ENCODE data around the gene FTL. TPM values are rescaled to one million over a fixed set of nuclear protein-coding genes. Genes with fewer than 3 reads are reported as not detected.
A peak's percentile ranks its signal among the peaks of the same experiment; 100 is the strongest.

FTL gene
- total and polyA plus RNA-seq, 4 experiments from 2014 or later: 1,304 to 4,474 (median 2,454) TPM

DNA sequence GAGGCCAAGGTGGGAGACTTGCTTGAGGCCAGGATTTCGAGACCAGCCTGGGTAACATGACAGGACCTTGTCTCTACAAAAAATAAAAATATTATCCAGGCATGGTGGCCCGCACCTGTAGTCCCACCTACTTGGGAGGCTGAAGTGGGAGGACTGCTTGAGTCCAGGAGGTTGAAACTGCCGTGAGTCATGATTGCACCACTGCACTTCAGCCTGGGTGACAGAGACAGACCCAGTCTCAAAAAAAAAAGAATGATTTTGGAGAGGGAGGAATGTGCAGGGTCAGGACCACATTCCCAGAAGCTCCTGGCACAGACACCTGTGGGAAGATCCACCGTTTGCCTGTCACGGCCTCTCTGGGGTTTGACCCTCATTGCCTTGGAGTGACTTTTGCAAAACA is 19.7 kb upstream of the FTL start:
- no peak overlapping the region for H3K4me3 ChIP-seq (ENCODE audit: low read length in 2 of 2)
- H3K4me1 ChIP-seq (ENCODE audit: insufficient read depth, low read length): no peaks in the 10 kb centered on the region
- intact Hi-C loops (cut with micrococcal nuclease): no loop called here
- no peak overlapping the region for H3K27ac Mint-ChIP-seq
- no peaks in the 10 kb centered on the region for H3K27me3 Mint-ChIP-seq
- no peaks in the 10 kb centered on the region for H3K36me3 ChIP-seq (ENCODE audit: insufficient read depth, low read length)
- H3K9me3 ChIP-seq (ENCODE audit: control insufficient read depth in 1 of 2, low read length in 2 of 2): no peaks in the 10 kb centered on the region
- H3K27ac ChIP-seq (ENCODE audit: low read depth, low read length): no peak overlapping the region
- H3K27me3 ChIP-seq (ENCODE audit: insufficient read depth, low read length): no peaks in the 10 kb centered on the region
- H3K9me3 Mint-ChIP-seq: peaks cover 0 to 7% (median 0%) of the 10 kb centered on the region in 8 donors
- H3K4me3 Mint-ChIP-seq: no peak overlapping the region
- ChIA-PET POLR2A (ENCODE audit: partially characterized antibody) (interaction anchor here (1.1 to 1.9 kb wide), 2 partner anchors 12 to 22 kb away, joined by 3 to 6 read pairs; partner anchors contain the start of gene DHDH), CTCF (ENCODE audit: partially characterized antibody) (no interaction called here)
- peaks cover 0 to 6% of the 10 kb centered on the region in 2 donors for H3K36me3 Mint-ChIP-seq
- H3K4me1 Mint-ChIP-seq: no peaks in the 10 kb centered on the region
- DNase-seq: no peak

DNA sequence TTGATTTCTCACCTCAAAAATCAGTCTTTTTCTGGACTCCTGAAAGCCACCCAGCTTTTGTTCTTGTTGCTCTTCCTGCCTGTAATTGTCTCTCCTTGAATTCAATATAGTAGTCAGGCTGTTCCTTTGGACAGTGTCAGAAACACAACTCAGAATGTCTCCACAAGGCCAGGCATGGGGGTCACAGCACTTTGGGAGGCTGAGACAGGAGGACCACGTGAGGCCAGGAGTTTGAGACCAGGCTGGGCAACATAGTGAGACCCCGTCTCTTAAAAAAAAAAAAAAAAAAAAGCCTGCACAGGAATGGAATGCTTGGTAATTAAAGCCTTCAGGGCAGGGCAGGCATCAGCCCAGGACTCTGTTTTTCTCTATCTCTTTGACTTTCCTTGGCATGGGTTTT is 19.3 kb upstream of the FTL start:
- POLR2A ChIA-PET (ENCODE audit: partially characterized antibody): interaction anchor here (1.9 kb wide), 1 partner anchor 13 kb away, joined by 6 read pairs; the partner anchor contains the start of gene DHDH
- no peaks in the 10 kb centered on the region for H3K27me3 Mint-ChIP-seq
- CTCF ChIA-PET (ENCODE audit: partially characterized antibody): interaction anchor here (1.5 kb wide), 1 partner anchor 16 kb away, joined by 4 read pairs; no protein-coding TSS in a partner anchor
- intact Hi-C loops (cut with micrococcal nuclease): no loop called here
- peaks cover 0 to 6% of the 10 kb centered on the region in 2 donors for H3K36me3 Mint-ChIP-seq
- Histone ChIP-seq H3K27ac (ENCODE audit: low read depth, low read length) (no peak overlapping the region), H3K27me3 (ENCODE audit: insufficient read depth, low read length) (no peaks in the 10 kb centered on the region), H3K4me3 (ENCODE audit: low read length in 2 of 2) (no peak overlapping the region), H3K4me1 (ENCODE audit: insufficient read depth, low read length) (no peaks in the 10 kb centered on the region), H3K9me3 (ENCODE audit: control insufficient read depth in 1 of 2, low read length in 2 of 2) (no peaks in the 10 kb centered on the region), H3K36me3 (ENCODE audit: insufficient read depth, low read length) (no peaks in the 10 kb centered on the region)
- H3K27ac Mint-ChIP-seq: no peak overlapping the region
- no peak for DNase-seq
- peaks cover 0 to 6% (median 0%) of the 10 kb centered on the region in 8 donors for H3K9me3 Mint-ChIP-seq
- H3K4me1 Mint-ChIP-seq: no peaks in the 10 kb centered on the region
- no peak overlapping the region for H3K4me3 Mint-ChIP-seq

DNA sequence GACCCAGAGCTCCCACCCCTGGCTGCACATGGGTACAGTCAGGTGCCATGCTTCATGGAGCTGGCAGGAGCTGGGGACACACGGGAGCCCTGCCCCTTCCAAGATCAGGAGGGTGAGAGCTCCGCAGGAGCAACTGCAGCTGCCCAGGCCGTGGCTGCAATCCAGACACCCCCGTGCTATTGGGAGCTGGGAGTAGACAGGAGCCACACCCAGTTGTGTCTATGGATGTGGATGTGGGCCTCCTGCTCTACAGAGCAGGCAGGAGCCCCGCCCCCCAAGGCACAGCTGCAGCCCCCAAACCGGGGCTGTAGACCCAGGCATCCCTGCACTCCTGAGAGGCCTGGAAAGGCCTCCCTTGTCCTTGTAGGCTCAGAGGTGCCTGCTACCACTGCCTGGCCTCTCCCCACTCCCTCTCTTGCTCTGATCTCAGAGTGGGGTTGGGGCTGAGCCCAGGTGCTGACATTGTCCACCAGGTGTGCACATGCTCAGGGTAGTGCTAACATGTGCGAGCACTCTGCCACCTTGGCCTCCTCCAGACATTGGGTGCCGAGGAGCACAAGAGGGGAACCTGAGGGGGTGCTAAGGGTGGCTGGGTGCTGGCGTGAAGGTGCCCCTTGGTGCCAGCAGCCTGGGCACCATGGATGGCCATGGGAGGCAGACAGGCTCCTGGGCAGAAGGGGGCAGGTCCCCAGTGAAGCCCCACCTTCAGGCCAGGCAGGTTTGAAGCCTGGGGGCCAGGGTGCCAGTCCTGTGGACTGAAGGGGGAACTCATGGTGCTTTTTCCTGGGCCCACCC is 18.4 kb upstream of the FTL start:
- H3K27ac Mint-ChIP-seq: no peak overlapping the region
- no peak overlapping the region for H3K4me3 ChIP-seq (ENCODE audit: low read length in 2 of 2)
- ChIA-PET POLR2A (ENCODE audit: partially characterized antibody) (no interaction called here), CTCF (ENCODE audit: partially characterized antibody) (interaction anchor here (1.0 to 1.5 kb wide), 2 partner anchors 15 to 105 kb away, joined by 3 to 4 read pairs; no protein-coding TSS in a partner anchor)
- intact Hi-C loops (cut with micrococcal nuclease): no loop called here
- H3K4me1 Mint-ChIP-seq: no peaks in the 10 kb centered on the region
- H3K9me3 Mint-ChIP-seq: peaks cover 0 to 4% (median 0%) of the 10 kb centered on the region in 8 donors
- no peaks in the 10 kb centered on the region for H3K27me3 Mint-ChIP-seq
- H3K27ac ChIP-seq (ENCODE audit: low read depth, low read length): no peak overlapping the region
- no peaks in the 10 kb centered on the region for H3K36me3 Mint-ChIP-seq
- no peaks in the 10 kb centered on the region for H3K9me3 ChIP-seq (ENCODE audit: control insufficient read depth in 1 of 2, low read length in 2 of 2)
- no peaks in the 10 kb centered on the region for H3K4me1 ChIP-seq (ENCODE audit: insufficient read depth, low read length)
- H3K4me3 Mint-ChIP-seq: no peak overlapping the region
- H3K27me3 ChIP-seq (ENCODE audit: insufficient read depth, low read length): no peaks in the 10 kb centered on the region
- no peak for DNase-seq
- H3K36me3 ChIP-seq (ENCODE audit: insufficient read depth, low read length): no peaks in the 10 kb centered on the region

DNA sequence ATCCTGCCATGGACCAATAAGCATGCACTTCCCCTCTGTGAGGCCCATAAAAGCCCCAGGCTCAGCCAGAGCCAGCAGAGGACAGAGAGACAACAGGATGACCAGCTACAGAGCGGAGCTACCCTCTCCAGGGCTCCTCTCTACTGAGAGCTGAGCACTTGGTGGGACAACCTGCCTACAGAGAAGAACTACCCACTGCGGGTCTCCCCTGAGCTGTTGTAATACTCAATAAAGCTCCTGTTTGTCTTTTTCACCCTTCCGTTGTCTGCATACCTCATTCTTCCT is 17.9 kb upstream of the FTL start:
- Histone ChIP-seq H3K9me3 (ENCODE audit: control insufficient read depth in 1 of 2, low read length in 2 of 2) (no peaks in the 10 kb centered on the region), H3K27ac (ENCODE audit: low read depth, low read length) (no peak overlapping the region), H3K4me1 (ENCODE audit: insufficient read depth, low read length) (no peaks in the 10 kb centered on the region), H3K27me3 (ENCODE audit: insufficient read depth, low read length) (no peaks in the 10 kb centered on the region), H3K36me3 (ENCODE audit: insufficient read depth, low read length) (no peaks in the 10 kb centered on the region), H3K4me3 (ENCODE audit: low read length in 2 of 2) (no peak overlapping the region)
- DNase-seq: no peak
- POLR2A ChIA-PET (ENCODE audit: partially characterized antibody): no interaction called here
- intact Hi-C loops (cut with micrococcal nuclease): no loop called here
- Mint-ChIP-seq H3K9me3 (peaks cover 0 to 4% (median 0%) of the 10 kb centered on the region in 8 donors), H3K4me3 (no peak overlapping the region), H3K27me3 (no peaks in the 10 kb centered on the region), H3K36me3 (no peaks in the 10 kb centered on the region), H3K27ac (no peak overlapping the region), H3K4me1 (no peaks in the 10 kb centered on the region)
- CTCF ChIA-PET (ENCODE audit: partially characterized antibody): interaction anchor here (1.0 to 1.5 kb wide), 2 partner anchors 15 to 105 kb away, joined by 3 to 4 read pairs; no protein-coding TSS in a partner anchor

DNA sequence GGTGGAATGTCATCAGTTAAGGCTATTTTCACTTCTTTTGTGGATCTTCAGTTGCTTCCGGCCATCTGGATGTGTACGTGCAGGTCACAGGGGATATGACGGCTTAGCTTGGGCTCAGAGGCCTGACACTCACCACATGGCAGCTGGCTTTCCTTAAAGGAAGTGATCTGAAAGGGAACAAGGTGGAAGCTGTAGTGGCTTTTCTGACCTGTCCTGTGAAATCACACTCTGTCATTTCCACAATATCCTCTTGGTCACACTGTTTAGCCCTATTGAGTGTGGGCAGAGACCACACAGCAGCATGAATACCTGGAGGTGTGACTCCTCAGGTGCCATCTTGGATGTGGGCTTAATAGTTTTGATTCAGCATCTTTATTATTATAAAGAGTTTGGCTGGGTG is 14.9 kb upstream of the FTL start:
- peaks cover 7% of the 10 kb centered on the region for H3K4me1 ChIP-seq (ENCODE audit: insufficient read depth, low read length)
- H3K27me3 ChIP-seq (ENCODE audit: insufficient read depth, low read length): no peaks in the 10 kb centered on the region
- Mint-ChIP-seq H3K27me3 (no peaks in the 10 kb centered on the region), H3K27ac (peak overlapping the region in 1 of 7 donors; percentile 41), H3K4me3 (no peak overlapping the region), H3K9me3 (peaks cover 0 to 4% (median 0%) of the 10 kb centered on the region in 8 donors), H3K36me3 (peaks cover 0 to 3% of the 10 kb centered on the region in 2 donors), H3K4me1 (peaks cover 3 to 7% (median 4%) of the 10 kb centered on the region in 4 donors)
- H3K9me3 ChIP-seq (ENCODE audit: control insufficient read depth in 1 of 2, low read length in 2 of 2): no peaks in the 10 kb centered on the region
- no peak overlapping the region for H3K4me3 ChIP-seq (ENCODE audit: low read length in 2 of 2)
- DNase-seq: no peak
- CTCF ChIA-PET (ENCODE audit: partially characterized antibody): interaction anchor here (1.0 kb wide), 1 partner anchor 163 kb away, joined by 3 read pairs; no protein-coding TSS in a partner anchor
- no peak overlapping the region for H3K27ac ChIP-seq (ENCODE audit: low read depth, low read length)
- POLR2A ChIA-PET (ENCODE audit: partially characterized antibody): interaction anchor here (1.2 kb wide), 1 partner anchor 140 kb away, joined by 3 read pairs; no protein-coding TSS in a partner anchor
- H3K36me3 ChIP-seq (ENCODE audit: insufficient read depth, low read length): no peaks in the 10 kb centered on the region
- intact Hi-C loops (cut with micrococcal nuclease): no loop called here

DNA sequence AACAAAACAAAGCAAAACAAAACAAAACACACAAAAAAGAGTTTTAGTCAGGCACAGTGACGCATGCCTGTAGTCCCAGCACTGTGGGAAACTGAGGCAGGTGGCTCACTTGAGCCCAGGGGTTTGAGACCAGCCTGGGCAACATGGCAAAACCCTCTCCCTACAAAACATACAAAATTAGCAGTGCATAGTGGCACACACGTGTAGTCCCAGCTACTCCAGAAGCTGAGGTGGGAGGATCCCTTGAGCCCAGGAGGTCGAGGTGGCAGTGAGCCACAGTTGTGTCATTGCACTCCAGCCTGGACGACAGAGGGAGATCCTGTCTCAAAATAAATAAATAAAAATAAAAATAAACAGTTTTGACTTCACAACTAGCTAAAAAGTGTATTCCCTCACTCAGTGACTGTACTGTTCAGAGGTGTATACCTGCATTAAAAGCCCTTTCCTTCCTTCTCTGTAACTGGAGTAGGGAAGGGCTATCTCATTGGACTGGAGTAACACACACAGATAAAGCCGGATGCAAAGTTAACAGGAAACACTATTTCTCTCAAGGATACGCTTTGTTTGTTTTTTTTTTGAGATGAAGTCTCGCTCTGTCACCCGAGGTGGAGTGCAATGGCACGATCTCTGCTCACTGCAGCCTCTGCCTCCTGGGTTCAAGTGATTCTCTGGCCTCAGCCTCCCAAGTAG is 14.1 kb upstream of the FTL start:
- no peak overlapping the region for H3K27ac Mint-ChIP-seq
- intact Hi-C loops (cut with micrococcal nuclease): no loop called here
- ChIA-PET CTCF (ENCODE audit: partially characterized antibody) (interaction anchor here (1.0 kb wide), 1 partner anchor 164 kb away, joined by 3 read pairs; no protein-coding TSS in a partner anchor), POLR2A (ENCODE audit: partially characterized antibody) (interaction anchor here (1.2 to 6.8 kb wide), 2 partner anchors 15 to 141 kb away, joined by 3 to 99 read pairs; partner anchors contain the start of gene FTL)
- DNase-seq: no peak
- Histone ChIP-seq H3K4me1 (ENCODE audit: insufficient read depth, low read length) (peaks cover 15% of the 10 kb centered on the region), H3K4me3 (ENCODE audit: low read length in 2 of 2) (no peak overlapping the region), H3K9me3 (ENCODE audit: control insufficient read depth in 1 of 2, low read length in 2 of 2) (no peaks in the 10 kb centered on the region), H3K36me3 (ENCODE audit: insufficient read depth, low read length) (no peaks in the 10 kb centered on the region), H3K27me3 (ENCODE audit: insufficient read depth, low read length) (no peaks in the 10 kb centered on the region), H3K27ac (ENCODE audit: low read depth, low read length) (no peak overlapping the region)
- H3K4me3 Mint-ChIP-seq: no peak overlapping the region
- H3K9me3 Mint-ChIP-seq: peaks cover 0 to 4% (median 0%) of the 10 kb centered on the region in 8 donors
- no peaks in the 10 kb centered on the region for H3K27me3 Mint-ChIP-seq
- peaks cover 7 to 15% (median 12%) of the 10 kb centered on the region in 4 donors for H3K4me1 Mint-ChIP-seq
- peaks cover 0 to 6% of the 10 kb centered on the region in 2 donors for H3K36me3 Mint-ChIP-seq

DNA sequence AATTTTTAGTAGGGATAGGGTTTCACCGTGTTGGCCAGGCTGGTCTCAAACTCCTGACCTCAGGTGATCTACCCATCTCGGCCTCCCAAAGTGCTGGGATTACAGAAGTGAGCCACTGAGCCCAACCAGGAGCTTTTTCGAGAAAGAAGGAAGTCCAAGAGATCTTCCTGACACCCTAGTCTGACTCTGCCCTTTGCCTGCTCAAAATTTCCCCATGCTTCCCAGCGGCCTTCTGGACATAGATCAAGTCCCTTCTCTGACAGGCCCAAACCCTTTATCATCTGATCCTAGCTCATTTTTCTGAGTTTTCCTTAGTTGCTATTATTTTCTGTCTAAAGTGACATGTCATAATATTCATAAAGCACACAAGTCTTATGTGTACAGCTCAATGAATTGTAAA is 12.0 kb upstream of the FTL start:
- Mint-ChIP-seq H3K27ac (peak overlapping the region in 1 of 7 donors; percentile 31), H3K4me1 (peaks cover 12 to 34% (median 27%) of the 10 kb centered on the region in 4 donors)
- POLR2A ChIA-PET (ENCODE audit: partially characterized antibody): interaction anchor here (1.2 to 6.8 kb wide), 5 partner anchors 9 to 80 kb away, joined by 4 to 99 read pairs (median 13); partner anchors contain the start of genes FTL, GYS1, PPP1R15A and RUVBL2

More for the DNA sequence above, 12.0 kb upstream of the FTL start:
- peaks cover 6 to 18% of the 10 kb centered on the region in 2 donors for H3K36me3 Mint-ChIP-seq
- intact Hi-C loops (cut with micrococcal nuclease): no loop called here
- peak overlapping the region in 3 of 8 donors; percentile 0 to 32 (median 10) for H3K4me3 Mint-ChIP-seq
- CTCF ChIA-PET (ENCODE audit: partially characterized antibody): interaction anchor here (0.6 to 3.1 kb wide), 9 partner anchors 10 to 199 kb away, joined by 3 to 15 read pairs (median 3); partner anchors contain the start of genes GYS1 and RUVBL2
- no peak for DNase-seq
- Histone ChIP-seq H3K4me1 (ENCODE audit: insufficient read depth, low read length) (peaks cover 20% of the 10 kb centered on the region), H3K27me3 (ENCODE audit: insufficient read depth, low read length) (no peaks in the 10 kb centered on the region), H3K4me3 (ENCODE audit: low read length in 2 of 2) (no peak overlapping the region), H3K27ac (ENCODE audit: low read depth, low read length) (no peak overlapping the region), H3K9me3 (ENCODE audit: control insufficient read depth in 1 of 2, low read length in 2 of 2) (no peaks in the 10 kb centered on the region), H3K36me3 (ENCODE audit: insufficient read depth, low read length) (no peaks in the 10 kb centered on the region)
- no peaks in the 10 kb centered on the region for H3K9me3 Mint-ChIP-seq
- H3K27me3 Mint-ChIP-seq: no peaks in the 10 kb centered on the region
